ENCODE data around the gene TELO2. TPM values are rescaled to one million over a fixed set of nuclear protein-coding genes. Genes with fewer than 3 reads are reported as not detected.
"Not testable (repeated sequence)": the region's sequence is repeated elsewhere in the genome, so short reads cannot be mapped to it uniquely, and the experiment has no call there.

The TELO2 gene
- total RNA-seq, 2 experiments from 2014 or later: 53.9 to 57.1 TPM

DNA sequence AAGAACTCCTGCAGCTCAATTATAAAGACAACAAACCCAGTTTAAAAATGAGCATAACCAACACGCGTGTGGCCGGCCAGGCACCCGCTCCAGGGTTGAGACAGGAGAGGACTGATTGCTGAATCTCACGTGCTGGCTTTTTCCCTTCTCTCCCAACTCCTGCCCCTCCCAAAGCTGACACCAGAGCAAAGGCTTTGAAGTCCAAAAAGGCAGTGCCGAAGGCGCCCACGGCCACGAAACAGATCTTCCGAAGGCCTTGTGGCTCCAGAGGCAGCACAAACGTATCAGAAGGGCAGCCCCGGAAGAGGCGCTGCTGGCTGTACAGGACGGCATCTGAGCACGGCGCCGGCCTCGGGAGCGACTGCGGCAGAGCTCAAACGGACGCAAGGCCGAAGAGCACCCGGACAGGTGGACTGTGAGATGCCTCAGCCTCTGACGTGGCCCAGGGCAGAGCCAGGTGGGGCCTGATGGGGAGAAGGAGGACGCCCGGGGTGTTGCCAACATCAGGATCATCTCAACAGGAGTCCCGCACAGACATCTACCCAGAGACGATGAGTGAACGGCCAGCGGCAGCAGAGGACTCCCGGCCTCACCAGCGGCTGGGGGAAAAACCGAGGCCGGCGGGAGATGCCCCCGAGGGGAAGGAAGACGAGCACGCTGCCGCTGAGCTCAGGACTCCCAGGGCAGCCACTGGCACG, 28.8 kb upstream of the TELO2 start:
- no peak overlapping the region for H3K27ac Mint-ChIP-seq
- H3K9me3 Mint-ChIP-seq: no peaks in the 10 kb centered on the region
- POLR2A ChIA-PET: no interaction called here
- H3K4me3 Mint-ChIP-seq: no peak overlapping the region
- no peaks in the 10 kb centered on the region for H3K36me3 Mint-ChIP-seq
- no peak for ATAC-seq (ENCODE audit: low read depth)
- DNase-seq: no peak
- no peaks in the 10 kb centered on the region for H3K4me1 Mint-ChIP-seq
- H3K27me3 Mint-ChIP-seq: no peaks in the 10 kb centered on the region

DNA sequence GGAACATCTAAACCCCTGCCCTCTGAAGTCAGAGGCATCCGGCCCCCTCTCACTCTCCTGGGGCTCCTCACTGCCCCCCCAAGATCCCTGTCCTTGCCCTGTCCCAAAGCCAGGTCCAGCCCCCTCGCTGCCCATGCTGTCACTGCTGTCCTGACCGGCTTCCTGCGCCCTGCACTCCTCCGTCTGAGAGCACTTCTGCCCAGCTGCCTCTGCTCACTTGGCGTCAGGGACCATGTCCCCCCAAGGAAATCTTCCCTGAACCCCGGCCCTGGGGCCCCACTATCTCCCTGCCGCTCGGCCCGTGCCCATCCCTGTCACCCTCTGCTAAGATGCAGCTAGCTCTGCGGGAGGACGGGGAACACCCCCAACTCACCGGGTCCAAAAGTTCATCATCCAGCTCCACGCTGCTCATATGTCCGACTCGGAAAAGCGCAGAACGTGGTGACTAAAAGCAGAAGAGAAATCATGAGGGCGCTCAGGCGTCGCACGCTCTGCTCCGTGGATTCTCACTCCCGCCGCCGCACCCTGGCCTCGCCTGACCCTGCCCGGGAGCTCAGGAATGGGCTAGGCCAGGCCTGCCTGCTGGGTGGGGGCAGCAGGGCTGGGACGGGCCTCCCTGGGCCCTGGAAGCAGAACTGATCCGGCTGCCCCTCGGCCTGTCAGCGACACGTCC, 28.1 kb upstream of the TELO2 start:
- Mint-ChIP-seq H3K27me3 (no peaks in the 10 kb centered on the region), H3K9me3 (no peaks in the 10 kb centered on the region), H3K36me3 (no peaks in the 10 kb centered on the region), H3K27ac (no peak overlapping the region), H3K4me1 (peaks cover 2% of the 10 kb centered on the region), H3K4me3 (no peak overlapping the region)
- DNase-seq (no peak), ATAC-seq (ENCODE audit: low read depth) (no peak)
- POLR2A ChIA-PET: no interaction called here

DNA sequence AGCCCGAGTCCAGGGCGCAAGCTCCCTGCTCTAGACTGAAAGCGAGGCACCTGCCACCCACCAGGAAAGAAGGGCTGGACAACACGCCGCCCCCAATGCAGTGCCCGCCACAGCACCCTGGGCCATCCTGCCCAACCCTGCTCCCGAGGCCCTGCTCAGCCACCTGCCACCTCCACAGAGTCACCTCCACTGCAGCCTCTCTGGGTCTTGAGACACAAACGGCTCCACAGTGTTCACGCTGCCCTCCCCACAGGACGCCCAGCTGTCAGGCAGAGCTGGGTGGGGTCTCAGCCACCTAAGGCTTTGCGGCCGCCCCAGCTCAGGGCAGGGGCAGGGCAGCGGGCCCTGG, 27.6 kb upstream of the TELO2 start:
- DNase-seq: no peak
- H3K27ac Mint-ChIP-seq: no peak overlapping the region
- peaks cover 4% of the 10 kb centered on the region for H3K4me1 Mint-ChIP-seq
- H3K36me3 Mint-ChIP-seq: no peaks in the 10 kb centered on the region
- no peaks in the 10 kb centered on the region for H3K27me3 Mint-ChIP-seq
- POLR2A ChIA-PET: no interaction called here
- no peak for ATAC-seq (ENCODE audit: low read depth)
- no peak overlapping the region for H3K4me3 Mint-ChIP-seq
- no peaks in the 10 kb centered on the region for H3K9me3 Mint-ChIP-seq

DNA sequence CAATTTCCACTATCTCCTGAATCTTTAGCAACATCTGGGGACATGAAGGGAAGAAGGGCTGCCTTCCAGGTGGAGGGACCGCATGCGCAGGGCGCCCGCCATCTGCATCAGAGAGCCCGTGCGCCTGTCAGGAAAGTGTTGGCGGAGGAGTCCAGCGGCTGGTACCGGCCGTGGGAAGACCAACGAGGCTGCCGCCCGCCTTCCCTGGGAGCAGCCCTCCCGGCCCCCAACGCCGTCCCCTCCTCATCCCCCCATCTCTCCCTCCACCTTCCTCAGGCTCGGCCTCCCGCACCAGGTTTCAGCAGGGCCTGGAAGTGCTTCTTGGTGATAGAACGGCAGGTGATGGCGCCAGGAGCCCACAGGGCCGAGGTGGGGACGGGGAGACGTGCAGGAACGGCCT, 27.1 kb upstream of the TELO2 start:
- Mint-ChIP-seq H3K4me3 (no peak overlapping the region), H3K27ac (no peak overlapping the region), H3K4me1 (peaks cover 4% of the 10 kb centered on the region), H3K36me3 (no peaks in the 10 kb centered on the region), H3K27me3 (no peaks in the 10 kb centered on the region), H3K9me3 (no peaks in the 10 kb centered on the region)
- no peak for ATAC-seq (ENCODE audit: low read depth)
- POLR2A ChIA-PET: no interaction called here
- DNase-seq: no peak

DNA sequence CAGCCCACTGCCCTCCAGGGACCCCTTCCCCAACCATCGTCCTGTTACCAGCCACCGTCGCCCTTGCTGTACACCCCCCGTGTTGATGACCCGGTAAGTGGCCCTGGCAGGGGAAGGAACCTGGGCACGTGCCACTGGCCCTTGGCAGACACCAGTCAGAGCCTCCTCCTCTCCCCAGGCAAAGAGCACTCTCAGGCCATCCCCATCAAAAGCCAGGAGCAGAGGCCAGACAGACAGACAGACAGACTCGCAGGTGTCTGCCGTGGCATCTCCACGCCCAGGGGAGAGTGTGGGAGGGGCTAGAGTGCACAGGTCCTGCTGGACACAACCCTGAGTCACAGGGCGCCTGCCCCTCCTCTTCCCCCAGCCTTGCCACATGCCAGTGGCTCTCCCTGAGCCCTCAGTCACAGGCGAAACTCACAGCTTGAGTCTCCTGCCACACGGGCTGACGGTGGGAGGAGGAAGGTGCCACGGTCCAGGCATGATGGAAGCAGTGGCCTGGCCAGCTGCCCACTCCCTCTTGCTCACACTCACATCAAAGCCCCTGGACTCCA, 26.1 kb upstream of the TELO2 start:
- DNase-seq (no peak), ATAC-seq (ENCODE audit: low read depth) (no peak)
- H3K27me3 Mint-ChIP-seq: no peaks in the 10 kb centered on the region
- no peak overlapping the region for H3K4me3 Mint-ChIP-seq
- H3K9me3 Mint-ChIP-seq: no peaks in the 10 kb centered on the region
- peaks cover 4% of the 10 kb centered on the region for H3K4me1 Mint-ChIP-seq
- H3K27ac Mint-ChIP-seq: no peak overlapping the region
- H3K36me3 Mint-ChIP-seq: no peaks in the 10 kb centered on the region
- POLR2A ChIA-PET: no interaction called here

DNA sequence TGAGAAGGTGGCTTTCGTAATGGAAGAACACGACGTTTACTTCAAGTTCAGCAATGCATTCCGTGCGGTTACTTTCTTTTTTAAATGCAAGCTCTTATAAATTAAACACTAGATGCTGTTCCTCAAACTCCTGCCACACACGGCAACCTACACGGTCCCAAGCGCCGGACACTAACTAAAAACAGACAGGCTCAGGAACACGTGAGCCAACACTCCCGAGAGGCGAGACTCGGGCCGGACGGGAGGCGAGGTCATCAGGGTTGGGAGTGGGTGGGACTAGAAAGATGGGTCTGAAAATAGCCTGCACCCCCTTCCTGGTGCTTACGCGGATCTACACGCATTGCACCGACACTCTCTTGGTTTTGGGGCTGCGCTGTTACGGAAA, 24.7 kb upstream of the TELO2 start:
- peaks cover 11% of the 10 kb centered on the region for H3K4me1 Mint-ChIP-seq
- H3K36me3 Mint-ChIP-seq: no peaks in the 10 kb centered on the region
- DNase-seq: no peak
- POLR2A ChIA-PET: interaction anchor here (0.6 kb wide), 1 partner anchor 237 kb away, joined by 3 read pairs; no protein-coding TSS in a partner anchor
- no peak overlapping the region for H3K27ac Mint-ChIP-seq
- no peaks in the 10 kb centered on the region for H3K9me3 Mint-ChIP-seq
- no peak for ATAC-seq (ENCODE audit: low read depth)
- H3K27me3 Mint-ChIP-seq: no peaks in the 10 kb centered on the region
- H3K4me3 Mint-ChIP-seq: no peak overlapping the region

DNA sequence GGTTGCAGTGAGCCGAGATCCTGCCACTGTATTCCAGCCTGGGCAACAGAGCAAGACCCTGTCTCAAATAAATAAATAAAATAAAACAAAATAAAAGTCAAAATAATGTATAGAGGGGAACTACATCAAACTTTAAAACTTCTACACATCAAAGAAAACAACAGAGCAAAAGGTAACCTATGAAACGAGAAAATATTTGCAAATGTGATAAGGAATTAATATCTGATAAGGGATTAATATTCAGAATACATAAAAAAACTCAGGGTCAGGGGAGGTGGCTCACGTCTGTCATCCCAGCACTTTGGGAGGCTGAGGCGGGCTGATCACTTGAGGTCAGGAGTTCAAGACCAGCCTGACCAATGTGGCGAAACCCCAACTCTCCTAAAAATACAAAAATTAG, 24.0 kb upstream of the TELO2 start:
- H3K27me3 Mint-ChIP-seq; POLR2A ChIA-PET; H3K27ac Mint-ChIP-seq; H3K4me3 Mint-ChIP-seq; H3K36me3 Mint-ChIP-seq; ATAC-seq (ENCODE audit: low read depth); H3K9me3 Mint-ChIP-seq; DNase-seq: not testable (repeated sequence)
- peaks cover 13% of the 10 kb centered on the region for H3K4me1 Mint-ChIP-seq

DNA sequence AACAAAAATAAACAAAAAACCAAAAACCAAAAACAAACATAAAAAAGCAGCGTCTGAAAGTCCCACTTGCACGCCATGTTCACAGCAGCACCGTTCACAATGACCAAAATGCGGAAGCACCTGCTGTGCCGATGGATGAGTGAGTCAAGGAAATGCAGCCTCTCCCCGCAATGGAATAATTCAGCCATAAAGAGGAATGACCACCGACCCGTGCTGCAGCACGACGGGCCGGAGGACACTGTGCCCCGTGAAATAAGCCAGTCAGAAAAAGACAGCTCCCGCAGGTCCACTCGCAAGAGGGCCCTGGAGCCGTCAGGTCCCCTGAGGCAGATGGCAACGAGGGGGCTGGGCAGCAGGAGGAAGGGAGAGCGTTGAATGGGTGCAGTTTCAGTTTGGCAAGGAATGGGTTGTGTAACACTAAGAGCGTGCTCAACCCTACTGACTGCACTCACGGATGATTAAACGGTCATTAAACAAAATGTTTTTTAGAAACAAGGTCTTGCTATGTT, 23.4 kb upstream of the TELO2 start:
- H3K27ac Mint-ChIP-seq: no peak overlapping the region
- H3K36me3 Mint-ChIP-seq: no peaks in the 10 kb centered on the region
- peaks cover 14% of the 10 kb centered on the region for H3K4me1 Mint-ChIP-seq
- no peak for DNase-seq
- H3K4me3 Mint-ChIP-seq: peak overlapping the region; percentile 6
- ATAC-seq (ENCODE audit: low read depth): no peak
- H3K9me3 Mint-ChIP-seq: no peaks in the 10 kb centered on the region
- POLR2A ChIA-PET: no interaction called here
- no peaks in the 10 kb centered on the region for H3K27me3 Mint-ChIP-seq

DNA sequence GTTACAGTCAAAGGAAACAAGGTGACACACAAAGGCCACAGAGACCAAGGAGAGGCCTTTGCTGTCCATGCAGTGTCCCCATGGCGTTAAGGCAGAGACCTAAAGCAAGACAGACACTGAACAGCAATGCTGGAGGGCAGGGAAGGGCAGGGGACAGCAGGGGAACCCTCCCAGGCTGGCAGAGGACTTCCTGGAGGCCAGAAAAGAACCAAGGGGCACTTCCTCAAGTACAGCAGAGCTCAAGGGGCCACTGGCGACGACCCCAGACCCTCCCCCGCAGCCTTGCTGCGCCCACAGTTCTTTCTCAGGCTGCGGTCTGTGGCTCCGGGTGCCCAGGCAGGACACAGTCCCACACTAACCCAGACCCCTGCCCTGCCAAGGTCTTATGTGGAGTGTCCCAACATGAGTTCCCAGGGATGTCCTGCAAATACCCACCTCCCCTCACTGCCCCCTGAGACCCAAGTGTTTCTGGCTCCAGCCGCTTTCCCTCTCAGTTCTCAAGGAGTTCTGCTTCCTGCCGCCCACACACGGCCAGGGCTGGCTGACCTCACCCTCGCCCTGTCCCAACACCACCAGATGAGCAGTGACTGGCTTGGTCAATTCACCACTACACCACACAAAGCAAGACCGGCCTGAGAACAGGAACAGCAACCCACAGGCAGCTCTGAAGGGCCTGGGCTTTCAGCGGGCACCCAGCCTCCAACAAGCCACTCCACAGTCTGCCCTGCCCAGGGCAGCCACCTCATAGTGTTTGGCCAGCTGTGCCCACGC, 22.5 kb upstream of the TELO2 start:
- DNase-seq (no peak), ATAC-seq (ENCODE audit: low read depth) (no peak)
- Mint-ChIP-seq H3K9me3 (no peaks in the 10 kb centered on the region), H3K27ac (peak overlapping the region; percentile 42), H3K4me1 (peaks cover 16% of the 10 kb centered on the region), H3K36me3 (no peaks in the 10 kb centered on the region), H3K27me3 (no peaks in the 10 kb centered on the region), H3K4me3 (no peak overlapping the region)
- POLR2A ChIA-PET: no interaction called here

DNA sequence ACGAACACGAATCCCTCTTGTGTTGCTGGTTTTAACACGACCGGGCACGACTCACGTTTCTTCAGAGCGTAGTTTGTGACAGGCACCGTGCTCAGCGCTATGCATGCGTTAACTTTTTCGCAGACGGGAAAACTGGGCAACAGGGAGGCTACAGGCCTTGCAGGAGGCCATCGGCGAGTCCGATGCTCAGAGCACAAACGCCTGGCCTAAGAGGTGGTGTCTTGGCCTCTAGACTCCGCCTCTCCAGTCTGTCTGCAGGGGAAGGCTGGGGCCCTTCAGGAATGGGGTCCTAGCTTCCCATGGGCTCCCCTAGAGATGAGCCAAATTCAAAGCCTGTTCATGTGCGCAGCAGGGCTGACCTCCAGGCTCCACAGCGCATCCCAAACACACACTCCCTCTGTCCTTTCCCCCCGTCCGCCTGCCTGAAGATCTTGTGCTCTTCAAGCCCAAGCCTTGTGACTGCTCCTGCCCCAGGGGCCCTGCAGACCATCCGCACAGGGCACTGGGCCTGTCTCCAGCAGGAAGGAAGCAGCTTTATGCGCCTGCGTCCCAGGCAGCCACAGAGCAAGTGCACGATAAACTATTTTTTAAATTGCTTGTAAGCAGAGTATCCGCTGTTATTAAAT, 21.5 kb upstream of the TELO2 start:
- H3K36me3 Mint-ChIP-seq: no peaks in the 10 kb centered on the region
- no peaks in the 10 kb centered on the region for H3K27me3 Mint-ChIP-seq
- H3K4me1 Mint-ChIP-seq: peaks cover 19% of the 10 kb centered on the region
- no peak for ATAC-seq (ENCODE audit: low read depth)
- H3K27ac Mint-ChIP-seq: no peak overlapping the region
- no peaks in the 10 kb centered on the region for H3K9me3 Mint-ChIP-seq
- DNase-seq: no peak
- POLR2A ChIA-PET: no interaction called here
- no peak overlapping the region for H3K4me3 Mint-ChIP-seq

DNA sequence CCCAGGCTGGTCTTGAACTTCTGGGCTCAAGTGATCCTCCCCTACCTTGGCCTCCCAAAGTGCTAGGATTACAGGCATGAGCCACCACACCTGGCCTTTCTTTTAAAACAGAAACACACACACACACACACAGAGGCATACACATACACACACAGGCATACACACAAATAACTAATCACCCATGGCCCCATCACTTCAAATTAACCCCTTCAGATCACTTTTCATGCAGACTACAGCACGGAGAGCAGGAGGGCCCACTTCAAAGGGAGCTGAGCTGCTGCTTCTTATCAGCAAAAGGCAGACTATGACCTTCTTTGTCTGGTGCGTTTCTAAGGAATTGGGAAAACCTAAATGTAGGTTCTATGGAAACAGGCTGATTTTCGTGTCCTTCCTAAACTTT, 20.2 kb upstream of the TELO2 start:
- Mint-ChIP-seq H3K36me3 (no peaks in the 10 kb centered on the region), H3K4me3 (peak overlapping the region; percentile 63), H3K27ac (peak overlapping the region; percentile 59), H3K4me1 (peaks cover 19% of the 10 kb centered on the region), H3K9me3 (no peaks in the 10 kb centered on the region), H3K27me3 (no peaks in the 10 kb centered on the region)
- DNase-seq (no peak), ATAC-seq (ENCODE audit: low read depth) (no peak)
- POLR2A ChIA-PET: interaction anchor here (0.7 kb wide), 3 partner anchors 52 to 683 kb away, joined by 3 to 5 read pairs (median 5); partner anchors contain the start of gene TRAF7

DNA sequence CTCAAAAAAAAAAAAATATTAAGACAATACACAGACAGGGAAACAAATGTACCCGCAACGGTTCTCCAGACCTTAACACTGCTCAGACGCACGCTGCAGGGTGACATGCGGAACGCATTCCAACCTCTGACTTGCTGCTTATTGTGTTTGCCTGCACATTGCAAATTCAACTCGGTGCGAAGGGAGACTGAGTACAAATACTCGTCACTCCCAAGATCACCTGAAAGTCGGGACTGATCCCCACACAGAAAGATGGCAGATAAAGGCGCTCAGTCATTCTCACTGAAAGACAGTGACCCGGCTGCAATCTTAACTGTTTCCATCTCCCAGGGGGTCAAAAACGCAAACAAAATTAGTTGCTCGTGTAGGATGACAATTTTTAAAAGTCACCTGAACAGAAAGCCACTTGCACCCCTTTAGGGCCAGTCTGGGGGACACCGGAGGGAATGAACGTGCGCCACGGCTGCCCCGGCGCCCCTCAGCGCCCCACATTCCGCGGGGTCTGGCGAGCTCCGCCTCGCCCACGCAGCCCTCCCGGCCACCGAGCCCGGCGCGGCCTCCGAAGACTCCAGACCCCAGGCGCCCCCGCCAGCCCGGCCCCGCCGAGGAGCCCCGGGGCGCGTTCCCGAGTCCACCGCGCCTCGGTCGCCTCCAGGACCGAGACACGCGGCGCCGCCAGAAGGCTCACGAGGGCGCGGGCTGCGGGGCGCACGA, 18.9 kb upstream of the TELO2 start:
- POLR2A ChIA-PET: no interaction called here
- DNase-seq: no peak
- Mint-ChIP-seq H3K9me3 (no peaks in the 10 kb centered on the region), H3K4me1 (peaks cover 19% of the 10 kb centered on the region), H3K27ac (no peak overlapping the region), H3K27me3 (no peaks in the 10 kb centered on the region), H3K4me3 (peak overlapping the region; percentile 73), H3K36me3 (no peaks in the 10 kb centered on the region)
- ATAC-seq (ENCODE audit: low read depth): peak; percentile 4
